GM11168 (cell line): Measurements from ENCODE around the gene ADIRF.
"Not testable (repeated sequence)": the region's sequence is repeated elsewhere in the genome, so short reads cannot be mapped to it uniquely, and the experiment has no call there.

Source experiments
- in situ Hi-C: fragments of 300-500 bp; cut with MboI; formaldehyde crosslinking; loops from one replicate; pipeline ENCODE4 v1.12.0; 2022; ENCODE audit warnings: low sequenced_read_pairs; ENCODE audit not compliant: unreplicated experiment

The ADIRF gene

DNA sequence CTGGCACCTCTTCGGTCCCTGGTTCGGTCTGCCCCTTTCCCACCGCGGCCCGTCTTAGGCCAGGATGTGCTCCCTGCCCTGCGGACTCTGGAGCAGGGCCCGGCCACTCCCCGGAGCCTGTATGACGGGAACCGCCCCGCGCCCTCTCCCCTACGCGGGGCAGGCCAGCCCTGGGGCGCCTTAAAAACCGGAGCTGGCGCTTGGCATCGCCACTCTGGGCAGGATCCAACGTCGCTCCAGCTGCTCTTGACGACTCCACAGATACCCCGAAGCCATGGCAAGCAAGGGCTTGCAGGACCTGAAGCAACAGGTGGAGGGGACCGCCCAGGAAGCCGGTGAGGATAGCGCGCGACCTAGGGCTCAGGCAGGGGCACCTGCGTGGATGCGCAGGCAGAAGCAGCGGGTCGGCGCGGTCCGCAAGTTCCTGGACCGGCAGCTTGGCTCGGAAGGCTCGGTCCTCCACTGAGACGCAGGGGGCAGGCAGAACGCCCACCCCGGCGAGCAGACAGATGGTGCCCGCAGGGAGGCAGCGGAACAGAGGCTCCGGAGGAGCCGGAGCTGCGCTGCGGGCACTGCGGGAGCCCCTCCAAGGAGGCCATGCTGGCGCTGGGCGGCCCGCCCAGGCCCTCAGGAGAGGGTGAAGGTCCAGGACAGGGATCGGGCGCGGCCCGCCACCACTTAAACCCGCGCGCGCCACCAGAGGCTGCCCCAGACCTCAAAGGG, at the start of gene ADIRF:
ADIRF (plus strand) TSS at position 212 of the 723 bp plus-strand sequence; CDS start at position 275, 63 bp downstream.
- in situ Hi-C loops: no loop called here

GRCh38 chr10:86922553-86922961, 45.7 kb upstream of the ADIRF start:
- in situ Hi-C loops: no loop called here

GRCh38 chr10:86929468-86930380, 38.6 kb upstream of the ADIRF start:
- in situ Hi-C loops: no loop called here

DNA sequence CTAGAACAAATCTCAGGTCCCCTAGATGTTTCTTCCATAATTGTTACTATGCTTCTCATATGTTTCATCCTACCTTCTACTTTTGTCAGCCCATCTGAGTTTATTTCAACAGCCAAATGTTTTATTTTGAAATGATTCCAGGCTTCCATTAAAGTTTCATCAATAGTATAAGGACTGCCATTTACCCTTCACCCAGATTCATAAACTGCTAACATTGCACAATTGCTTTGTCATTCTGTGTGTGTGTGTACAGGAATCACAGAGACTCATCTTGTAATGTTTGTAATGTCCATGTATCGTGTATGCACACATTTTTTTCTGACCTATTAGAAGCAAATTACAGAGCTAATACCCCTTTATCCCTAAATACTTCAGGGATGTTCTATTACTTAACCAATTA, 36.4 kb upstream of the ADIRF start:
- in situ Hi-C loops: no loop called here

GRCh38 chr10:86932674-86933073, 35.6 kb upstream of the ADIRF start:
- in situ Hi-C loops: no loop called here

- in situ Hi-C loops: not testable (repeated sequence)
These were observed 34.0 kb upstream of the ADIRF start for GRCh38 chr10:86934162-86934711.

- in situ Hi-C loops: no loop called here
These were observed 31.4 kb upstream of the ADIRF start for GRCh38 chr10:86936661-86937501.

GRCh38 chr10:86937502-86938154, 30.7 kb upstream of the ADIRF start:
- in situ Hi-C loops: no loop called here

DNA sequence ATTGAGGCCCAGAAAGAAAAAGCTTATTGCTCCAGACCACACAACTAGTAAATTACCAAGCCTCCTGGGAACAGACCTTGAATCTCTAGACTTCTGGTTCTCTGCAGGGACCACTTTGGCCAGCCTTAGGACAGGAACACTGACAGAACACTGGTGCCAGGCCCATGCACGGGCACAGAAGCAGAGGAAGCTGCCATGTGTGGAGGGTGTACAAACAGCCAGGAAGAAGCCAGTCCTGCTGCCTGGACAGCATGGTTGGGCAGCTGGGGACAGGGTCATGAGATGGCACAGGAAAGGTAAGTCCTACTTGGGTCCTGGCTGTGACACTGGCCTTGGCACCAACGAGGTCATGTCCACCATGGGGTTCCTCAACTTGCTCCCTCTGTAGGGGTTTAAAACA, 30.0 kb upstream of the ADIRF start:
- in situ Hi-C loops: no loop called here

DNA sequence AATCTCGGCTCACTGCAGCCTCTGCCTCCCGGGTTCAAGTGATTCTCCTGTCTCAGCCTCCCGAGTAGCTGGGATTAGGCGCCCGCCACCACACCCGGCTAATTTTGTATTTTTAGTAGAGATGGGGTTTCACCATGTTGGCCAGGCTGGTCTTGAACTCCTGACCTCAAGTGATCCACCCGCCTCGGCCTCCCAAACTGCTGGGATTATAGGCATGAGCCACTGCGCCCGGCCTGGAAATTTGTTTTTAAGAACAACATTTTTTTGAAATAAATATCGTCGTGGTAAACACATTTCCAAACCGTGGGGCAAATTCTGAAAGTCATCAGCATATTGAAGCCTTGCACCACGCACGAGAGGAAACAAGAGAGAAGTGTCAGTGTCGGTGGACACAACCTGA, 28.2 kb upstream of the ADIRF start:
- in situ Hi-C loops: not testable (repeated sequence)

- in situ Hi-C loops: no loop called here
These were observed 27.6 kb upstream of the ADIRF start for GRCh38 chr10:86940677-86941076.

DNA sequence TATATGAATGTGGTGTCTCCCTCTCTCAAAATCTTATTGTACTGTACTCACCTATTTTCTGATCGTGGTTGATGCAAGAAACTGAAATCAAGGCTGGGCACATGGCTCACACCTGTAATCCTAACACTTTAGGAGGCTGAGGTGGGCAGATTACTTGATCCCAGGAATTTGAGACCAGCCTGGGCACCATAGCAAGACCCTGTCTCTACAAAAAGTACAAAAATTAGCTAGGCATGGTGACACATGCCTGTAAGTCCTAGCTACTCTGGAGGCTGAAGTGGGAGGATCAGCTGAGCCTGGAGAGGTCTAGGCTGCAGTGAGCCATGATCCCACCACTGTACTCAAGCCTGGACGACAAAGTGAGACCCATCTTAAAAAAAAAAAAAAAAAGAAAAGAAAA, 26.9 kb upstream of the ADIRF start:
- in situ Hi-C loops: no loop called here

- in situ Hi-C loops: no loop called here
These were observed 26.3 kb upstream of the ADIRF start for GRCh38 chr10:86941991-86942421.

- in situ Hi-C loops: no loop called here
These were observed 25.6 kb upstream of the ADIRF start for GRCh38 chr10:86942441-86943315.

GRCh38 chr10:86943316-86944030, 24.8 kb upstream of the ADIRF start:
- in situ Hi-C loops: no loop called here

DNA sequence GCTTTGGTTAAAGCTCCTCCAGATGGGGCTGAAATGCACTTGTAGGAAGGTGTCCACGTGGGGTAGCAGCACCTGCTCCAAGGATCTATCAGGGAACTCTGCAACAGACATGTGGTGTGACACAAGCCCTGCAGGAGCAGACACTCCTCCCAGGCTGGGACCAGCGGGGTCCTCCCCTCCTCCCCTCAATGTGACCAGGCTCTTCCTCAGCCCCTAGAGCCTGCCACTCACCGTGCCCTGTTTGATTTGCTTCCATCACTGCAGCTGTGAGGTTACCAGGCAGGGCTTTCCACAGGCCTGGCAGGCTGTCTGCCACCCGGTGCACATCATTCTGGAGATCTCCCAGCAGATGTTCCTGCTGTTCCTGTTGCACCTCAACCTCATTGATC, 24.3 kb upstream of the ADIRF start:
- in situ Hi-C loops: no loop called here

DNA sequence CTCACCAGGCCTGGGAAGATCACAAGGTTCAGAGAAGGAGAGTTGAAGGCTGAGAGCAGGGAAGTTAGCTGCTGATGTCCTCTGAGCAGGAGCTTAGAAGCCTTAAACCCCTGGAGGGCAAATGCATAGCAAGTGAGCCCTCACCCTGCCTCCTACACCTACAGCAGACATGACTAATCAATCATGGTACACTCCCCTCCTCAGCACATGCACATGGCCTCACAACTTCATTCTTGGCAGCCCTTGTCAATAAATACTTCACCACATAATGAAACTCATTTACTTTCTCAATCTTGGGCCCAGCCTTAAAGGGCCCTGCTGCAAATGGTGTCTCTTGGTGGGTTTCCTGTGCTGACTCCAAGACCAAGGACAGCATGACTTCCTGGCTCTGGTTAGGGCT, 23.8 kb upstream of the ADIRF start:
- in situ Hi-C loops: no loop called here

- in situ Hi-C loops: no loop called here
These were observed 23.4 kb upstream of the ADIRF start for GRCh38 chr10:86944907-86945306.
